ENCODE data around the gene ACER1.
"Not testable (repeated sequence)": the region's sequence is repeated elsewhere in the genome, so short reads cannot be mapped to it uniquely, and the experiment has no call there.

ACER1 gene

DNA sequence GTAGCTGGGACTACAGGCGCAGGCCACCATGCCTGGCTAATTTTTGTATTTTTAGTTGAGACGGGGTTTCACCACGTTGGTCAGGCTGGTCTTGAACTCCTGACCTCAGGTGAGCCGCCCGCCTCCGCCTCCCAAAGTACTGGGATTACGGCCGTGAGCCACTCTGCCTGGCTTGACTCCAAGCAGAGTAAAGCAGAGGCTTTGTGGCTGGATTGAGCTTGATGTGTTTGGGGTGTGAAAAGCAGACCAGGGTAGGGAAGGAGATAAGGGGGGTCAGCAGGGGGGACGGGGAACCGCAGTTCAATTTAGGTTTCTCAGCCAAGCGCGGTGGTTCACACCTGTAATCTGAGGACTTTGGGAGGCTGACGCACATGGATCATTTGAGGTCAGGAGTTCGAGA lies 23.8 kb upstream of the ACER1 start:
- Histone ChIP-seq H3K4me1 (ENCODE audit: control insufficient read depth, insufficient read depth, low read length) (no peaks in the 10 kb centered on the region), H3K9me3 (ENCODE audit: control insufficient read depth, insufficient read depth, low read depth, low read length) (no peaks in the 10 kb centered on the region), H3K4me3 (ENCODE audit: low read depth, low read length) (no peak overlapping the region), H3K27ac (ENCODE audit: extremely low read depth, low read depth, low read length) (no peak overlapping the region), H3K36me3 (ENCODE audit: control insufficient read depth in 2 of 2, insufficient read depth in 1 of 2, low read length in 2 of 2) (no peaks in the 10 kb centered on the region; a peak in 1 of 3 replicates)
- no peak for TF ChIP-seq MYNN (tag by site-specific recombination; IDR thresholded peaks at IDR 0.05; ENCODE audit: borderline replicate concordance)
- TF ChIP-seq, protein P1, sequence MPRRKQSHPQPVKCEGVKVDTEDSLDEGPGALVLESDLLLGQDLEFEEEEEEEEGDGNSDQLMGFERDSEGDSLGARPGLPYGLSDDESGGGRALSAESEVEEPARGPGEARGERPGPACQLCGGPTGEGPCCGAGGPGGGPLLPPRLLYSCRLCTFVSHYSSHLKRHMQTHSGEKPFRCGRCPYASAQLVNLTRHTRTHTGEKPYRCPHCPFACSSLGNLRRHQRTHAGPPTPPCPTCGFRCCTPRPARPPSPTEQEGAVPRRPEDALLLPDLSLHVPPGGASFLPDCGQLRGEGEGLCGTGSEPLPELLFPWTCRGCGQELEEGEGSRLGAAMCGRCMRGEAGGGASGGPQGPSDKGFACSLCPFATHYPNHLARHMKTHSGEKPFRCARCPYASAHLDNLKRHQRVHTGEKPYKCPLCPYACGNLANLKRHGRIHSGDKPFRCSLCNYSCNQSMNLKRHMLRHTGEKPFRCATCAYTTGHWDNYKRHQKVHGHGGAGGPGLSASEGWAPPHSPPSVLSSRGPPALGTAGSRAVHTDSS (tag by site-specific recombination; IDR thresholded peaks at IDR 0.05), result no peak
- no peak for TF ChIP-seq OSR2 (tag by site-specific recombination; IDR thresholded peaks at IDR 0.05)
- TF ChIP-seq ZNF292 (tag by site-specific recombination; IDR thresholded peaks at IDR 0.05; ENCODE audit: borderline replicate concordance, low read depth), result no peak
- TF ChIP-seq ZNF26 (tag by site-specific recombination; IDR thresholded peaks at IDR 0.05), result no peak
- no peak for TF ChIP-seq ZNF571 (tag by site-specific recombination; IDR thresholded peaks at IDR 0.05)
- TF ChIP-seq ZFP41 (tag by site-specific recombination; IDR thresholded peaks at IDR 0.05; ENCODE audit: borderline replicate concordance), result no peak
- TF ChIP-seq SCRT1 (tag by site-specific recombination; IDR thresholded peaks at IDR 0.05; ENCODE audit: borderline replicate concordance), result no peak
- TF ChIP-seq REST (tag by site-specific recombination; IDR thresholded peaks at IDR 0.05), result no peak
- TF ChIP-seq, protein P2, sequence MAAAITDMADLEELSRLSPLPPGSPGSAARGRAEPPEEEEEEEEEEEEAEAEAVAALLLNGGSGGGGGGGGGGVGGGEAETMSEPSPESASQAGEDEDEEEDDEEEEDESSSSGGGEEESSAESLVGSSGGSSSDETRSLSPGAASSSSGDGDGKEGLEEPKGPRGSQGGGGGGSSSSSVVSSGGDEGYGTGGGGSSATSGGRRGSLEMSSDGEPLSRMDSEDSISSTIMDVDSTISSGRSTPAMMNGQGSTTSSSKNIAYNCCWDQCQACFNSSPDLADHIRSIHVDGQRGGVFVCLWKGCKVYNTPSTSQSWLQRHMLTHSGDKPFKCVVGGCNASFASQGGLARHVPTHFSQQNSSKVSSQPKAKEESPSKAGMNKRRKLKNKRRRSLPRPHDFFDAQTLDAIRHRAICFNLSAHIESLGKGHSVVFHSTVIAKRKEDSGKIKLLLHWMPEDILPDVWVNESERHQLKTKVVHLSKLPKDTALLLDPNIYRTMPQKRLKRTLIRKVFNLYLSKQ (tag by site-specific recombination; IDR thresholded peaks at IDR 0.05; ENCODE audit: borderline replicate concordance), result no peak
- TF ChIP-seq ELK4 (IDR thresholded peaks at IDR 0.05; ENCODE audit: borderline replicate concordance, low read depth, low read length), result no peak
- TF ChIP-seq, protein P3, sequence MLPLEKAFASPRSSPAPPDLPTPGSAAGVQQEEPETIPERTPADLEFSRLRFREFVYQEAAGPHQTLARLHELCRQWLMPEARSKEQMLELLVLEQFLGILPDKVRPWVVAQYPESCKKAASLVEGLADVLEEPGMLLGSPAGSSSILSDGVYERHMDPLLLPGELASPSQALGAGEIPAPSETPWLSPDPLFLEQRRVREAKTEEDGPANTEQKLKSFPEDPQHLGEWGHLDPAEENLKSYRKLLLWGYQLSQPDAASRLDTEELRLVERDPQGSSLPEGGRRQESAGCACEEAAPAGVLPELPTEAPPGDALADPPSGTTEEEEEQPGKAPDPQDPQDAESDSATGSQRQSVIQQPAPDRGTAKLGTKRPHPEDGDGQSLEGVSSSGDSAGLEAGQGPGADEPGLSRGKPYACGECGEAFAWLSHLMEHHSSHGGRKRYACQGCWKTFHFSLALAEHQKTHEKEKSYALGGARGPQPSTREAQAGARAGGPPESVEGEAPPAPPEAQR (tag by site-specific recombination; IDR thresholded peaks at IDR 0.05), result no peak
- TF ChIP-seq, protein P4, sequence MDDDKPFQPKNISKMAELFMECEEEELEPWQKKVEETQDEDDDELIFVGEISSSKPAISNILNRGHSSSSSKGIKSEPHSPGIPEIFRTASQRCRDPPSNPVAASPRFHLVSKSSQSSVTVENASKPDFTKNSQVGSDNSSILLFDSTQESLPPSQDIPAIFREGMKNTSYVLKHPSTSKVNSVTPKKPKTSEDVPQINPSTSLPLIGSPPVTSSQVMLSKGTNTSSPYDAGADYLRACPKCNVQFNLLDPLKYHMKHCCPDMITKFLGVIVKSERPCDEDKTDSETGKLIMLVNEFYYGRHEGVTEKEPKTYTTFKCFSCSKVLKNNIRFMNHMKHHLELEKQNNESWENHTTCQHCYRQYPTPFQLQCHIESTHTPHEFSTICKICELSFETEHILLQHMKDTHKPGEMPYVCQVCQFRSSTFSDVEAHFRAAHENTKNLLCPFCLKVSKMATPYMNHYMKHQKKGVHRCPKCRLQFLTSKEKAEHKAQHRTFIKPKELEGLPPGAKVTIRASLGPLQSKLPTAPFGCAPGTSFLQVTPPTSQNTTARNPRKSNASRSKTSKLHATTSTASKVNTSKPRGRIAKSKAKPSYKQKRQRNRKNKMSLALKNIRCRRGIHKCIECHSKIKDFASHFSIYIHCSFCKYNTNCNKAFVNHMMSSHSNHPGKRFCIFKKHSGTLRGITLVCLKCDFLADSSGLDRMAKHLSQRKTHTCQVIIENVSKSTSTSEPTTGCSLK (tag by site-specific recombination; IDR thresholded peaks at IDR 0.05), result no peak
- TF ChIP-seq, protein P5, sequence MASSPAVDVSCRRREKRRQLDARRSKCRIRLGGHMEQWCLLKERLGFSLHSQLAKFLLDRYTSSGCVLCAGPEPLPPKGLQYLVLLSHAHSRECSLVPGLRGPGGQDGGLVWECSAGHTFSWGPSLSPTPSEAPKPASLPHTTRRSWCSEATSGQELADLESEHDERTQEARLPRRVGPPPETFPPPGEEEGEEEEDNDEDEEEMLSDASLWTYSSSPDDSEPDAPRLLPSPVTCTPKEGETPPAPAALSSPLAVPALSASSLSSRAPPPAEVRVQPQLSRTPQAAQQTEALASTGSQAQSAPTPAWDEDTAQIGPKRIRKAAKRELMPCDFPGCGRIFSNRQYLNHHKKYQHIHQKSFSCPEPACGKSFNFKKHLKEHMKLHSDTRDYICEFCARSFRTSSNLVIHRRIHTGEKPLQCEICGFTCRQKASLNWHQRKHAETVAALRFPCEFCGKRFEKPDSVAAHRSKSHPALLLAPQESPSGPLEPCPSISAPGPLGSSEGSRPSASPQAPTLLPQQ (tag by site-specific recombination; IDR thresholded peaks at IDR 0.05), result no peak
- no peak for TF ChIP-seq ZNF266 (tag by site-specific recombination; IDR thresholded peaks at IDR 0.05; ENCODE audit: low read depth)
- no peak for TF ChIP-seq BCL11A (tag by site-specific recombination; IDR thresholded peaks at IDR 0.05; ENCODE audit: low read depth)
- POLR2A ChIA-PET, result interaction anchor here (0.6 to 1.3 kb wide), 2 partner anchors 15 to 18 kb away, joined by 3 to 6 read pairs; partner anchors contain the start of genes ALKBH7 and PSPN
- CTCF ChIA-PET, result interaction anchor here (0.6 to 1.1 kb wide), 2 partner anchors 9 to 970 kb away, joined by 3 read pairs; no protein-coding TSS in a partner anchor

- H3K36me3 ChIP-seq (ENCODE audit: control insufficient read depth in 2 of 2, insufficient read depth in 1 of 2, low read length in 2 of 2); H3K4me1 ChIP-seq (ENCODE audit: control insufficient read depth, insufficient read depth, low read length); H3K9me3 ChIP-seq (ENCODE audit: control insufficient read depth, insufficient read depth, low read depth, low read length); CTCF ChIA-PET; POLR2A ChIA-PET; H3K27ac ChIP-seq (ENCODE audit: extremely low read depth, low read depth, low read length); H3K4me3 ChIP-seq (ENCODE audit: low read depth, low read length): not testable (repeated sequence)
Observed at GRCh38 chr19:6355321-6356040, 22.1 kb upstream of the ACER1 start.
